GM12875 (cell line): ENCODE measurements around the gene RABGAP1L.
"Not testable (repeated sequence)": the region's sequence is repeated elsewhere in the genome, so short reads cannot be mapped to it uniquely, and the experiment has no call there.

ENCODE experiments used
- H3K4me3 ChIP-seq: one replicate; pipeline ENCODE4 v1.5.1; 2011; ENCODE audit warnings: low read depth, low read length, control low read depth
- TF ChIP-seq, protein P1 (sequence below): IDR thresholded peaks from 2 replicates; pipeline ENCODE4 v1.5.1; 2011; ENCODE audit warnings: low read depth, mild to moderate bottlenecking, control low read depth, inconsistent platforms, low read length, moderate library complexity, borderline replicate concordance; ENCODE audit not compliant: insufficient read depth

RABGAP1L gene

DNA sequence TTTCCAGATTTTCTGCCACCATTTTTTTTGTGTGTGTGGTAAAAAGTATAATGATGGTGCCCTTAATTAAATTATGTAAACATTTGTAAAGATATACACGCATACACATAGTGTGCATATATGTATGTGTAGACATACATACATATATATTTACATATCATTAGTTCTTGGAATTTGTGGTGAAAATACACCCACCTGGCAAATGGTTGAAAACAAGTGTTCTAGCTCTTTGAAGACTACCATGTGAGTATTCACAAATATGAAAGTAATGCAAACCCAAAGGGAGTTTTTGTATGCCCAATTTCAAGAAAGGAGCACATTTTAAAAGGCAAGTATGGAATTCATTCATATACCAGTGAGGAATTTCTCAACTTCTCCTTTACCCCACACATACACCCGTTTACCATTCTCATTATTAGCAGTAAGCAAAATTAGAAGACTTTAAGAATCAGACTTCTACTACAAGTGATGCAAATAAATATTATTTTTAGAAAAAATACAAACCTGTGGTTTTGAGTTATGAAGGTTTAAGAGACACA lies 8.0 kb downstream of the RABGAP1L start:
- TF ChIP-seq, protein P1, sequence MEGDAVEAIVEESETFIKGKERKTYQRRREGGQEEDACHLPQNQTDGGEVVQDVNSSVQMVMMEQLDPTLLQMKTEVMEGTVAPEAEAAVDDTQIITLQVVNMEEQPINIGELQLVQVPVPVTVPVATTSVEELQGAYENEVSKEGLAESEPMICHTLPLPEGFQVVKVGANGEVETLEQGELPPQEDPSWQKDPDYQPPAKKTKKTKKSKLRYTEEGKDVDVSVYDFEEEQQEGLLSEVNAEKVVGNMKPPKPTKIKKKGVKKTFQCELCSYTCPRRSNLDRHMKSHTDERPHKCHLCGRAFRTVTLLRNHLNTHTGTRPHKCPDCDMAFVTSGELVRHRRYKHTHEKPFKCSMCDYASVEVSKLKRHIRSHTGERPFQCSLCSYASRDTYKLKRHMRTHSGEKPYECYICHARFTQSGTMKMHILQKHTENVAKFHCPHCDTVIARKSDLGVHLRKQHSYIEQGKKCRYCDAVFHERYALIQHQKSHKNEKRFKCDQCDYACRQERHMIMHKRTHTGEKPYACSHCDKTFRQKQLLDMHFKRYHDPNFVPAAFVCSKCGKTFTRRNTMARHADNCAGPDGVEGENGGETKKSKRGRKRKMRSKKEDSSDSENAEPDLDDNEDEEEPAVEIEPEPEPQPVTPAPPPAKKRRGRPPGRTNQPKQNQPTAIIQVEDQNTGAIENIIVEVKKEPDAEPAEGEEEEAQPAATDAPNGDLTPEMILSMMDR = no peak
- H3K4me3 ChIP-seq = no peak overlapping the region

DNA sequence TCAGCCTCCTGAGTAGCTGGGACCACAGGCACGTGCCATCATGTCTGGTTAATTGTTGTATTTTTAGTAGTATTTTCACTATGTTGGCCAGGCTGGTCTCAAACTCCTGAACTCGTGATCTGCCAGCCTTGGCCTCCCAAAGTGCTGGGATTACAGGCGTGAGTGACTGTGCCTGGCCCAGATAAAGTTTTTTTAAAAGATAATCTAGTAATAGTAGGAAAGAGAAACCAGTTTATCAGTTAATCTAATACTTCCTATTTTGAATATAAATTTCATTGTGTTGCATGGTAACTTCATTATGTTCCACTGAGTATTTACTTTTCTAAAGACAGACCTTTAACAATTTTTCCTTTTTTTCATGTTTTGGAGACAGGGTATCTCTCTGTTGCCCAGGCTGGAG lies 10.0 kb downstream of the RABGAP1L start:
- H3K4me3 ChIP-seq = peak overlapping the region; percentile 21
- TF ChIP-seq, protein P1 = no peak

DNA sequence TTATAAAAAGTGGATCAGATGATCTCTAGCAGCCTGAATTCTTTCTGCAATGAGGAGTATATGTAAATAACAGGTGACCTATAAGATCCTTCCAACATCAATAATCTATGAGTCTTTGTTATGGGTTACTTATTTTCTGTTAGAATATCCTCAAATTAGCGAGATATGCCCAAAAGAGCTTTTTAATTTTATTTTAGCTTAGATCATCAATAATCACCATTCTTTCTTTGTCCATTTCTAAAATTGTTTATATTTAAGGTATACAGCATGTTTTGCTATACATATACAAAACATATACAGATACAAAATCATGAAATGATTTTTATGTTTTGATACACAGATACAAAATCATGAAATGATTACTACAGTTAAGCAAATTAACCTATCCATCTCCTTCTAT lies 11.8 kb downstream of the RABGAP1L start:
- no peak overlapping the region for H3K4me3 ChIP-seq
- TF ChIP-seq, protein P1 = no peak

DNA sequence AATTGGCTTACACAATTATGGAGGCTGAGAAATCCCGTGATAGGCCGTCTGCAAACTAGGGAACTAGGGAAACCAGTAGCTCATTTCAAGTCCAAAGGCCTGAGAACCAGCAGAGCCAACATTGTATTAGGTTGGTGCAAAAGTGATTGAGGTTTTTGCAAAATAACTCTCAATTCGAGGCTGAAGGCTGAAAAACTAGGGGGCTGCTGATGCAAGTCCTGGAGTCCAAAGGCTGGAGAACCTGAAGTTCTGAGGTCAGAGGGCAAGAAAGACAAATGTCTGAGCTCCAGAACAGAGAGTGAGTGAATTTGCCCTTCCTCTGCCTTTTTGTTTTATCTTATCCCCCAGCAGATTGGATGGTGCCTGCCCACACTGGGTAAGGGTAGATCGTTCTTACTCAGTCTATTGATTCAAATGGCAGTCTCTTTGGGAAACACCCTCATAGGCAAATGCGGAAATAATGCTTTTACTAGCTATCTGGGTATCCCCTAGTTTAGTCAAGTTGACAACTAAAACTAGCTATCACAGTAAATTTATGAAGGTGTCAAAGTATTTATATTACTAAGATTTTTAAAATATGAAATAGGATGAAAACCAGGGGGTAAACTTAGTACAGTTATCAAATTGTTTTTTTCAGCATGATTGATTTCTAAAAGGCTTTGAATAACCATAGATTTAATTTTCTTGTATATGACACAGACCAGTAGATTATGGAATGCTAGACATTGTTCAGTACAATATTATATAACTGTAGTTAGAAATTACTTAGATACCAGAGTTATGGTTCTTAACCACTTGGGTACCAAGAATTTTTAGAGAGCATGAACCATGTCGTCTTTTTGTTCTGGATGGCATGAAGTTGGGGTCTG lies 15.4 kb downstream of the RABGAP1L start:
- no peak overlapping the region for H3K4me3 ChIP-seq
- TF ChIP-seq, protein P1 = no peak

DNA sequence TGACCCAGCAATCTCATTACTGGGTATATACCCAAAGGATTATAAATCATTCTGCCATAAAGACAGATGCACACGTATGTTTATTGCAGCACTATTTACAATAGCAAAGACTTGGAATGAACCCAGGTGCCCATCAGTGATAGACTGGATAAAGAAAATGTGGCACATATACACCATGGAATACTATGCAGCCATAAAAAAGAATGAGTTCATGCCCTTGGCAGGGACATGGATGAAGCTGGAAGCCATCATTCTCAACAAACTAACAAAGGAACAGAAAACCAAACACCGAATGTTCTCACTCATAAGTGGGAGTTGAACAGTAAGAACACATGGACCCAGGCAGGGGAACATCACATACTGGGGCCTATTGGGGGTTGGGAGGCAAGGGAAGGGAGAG lies 19.1 kb downstream of the RABGAP1L start:
- not testable (repeated sequence) for H3K4me3 ChIP-seq

DNA sequence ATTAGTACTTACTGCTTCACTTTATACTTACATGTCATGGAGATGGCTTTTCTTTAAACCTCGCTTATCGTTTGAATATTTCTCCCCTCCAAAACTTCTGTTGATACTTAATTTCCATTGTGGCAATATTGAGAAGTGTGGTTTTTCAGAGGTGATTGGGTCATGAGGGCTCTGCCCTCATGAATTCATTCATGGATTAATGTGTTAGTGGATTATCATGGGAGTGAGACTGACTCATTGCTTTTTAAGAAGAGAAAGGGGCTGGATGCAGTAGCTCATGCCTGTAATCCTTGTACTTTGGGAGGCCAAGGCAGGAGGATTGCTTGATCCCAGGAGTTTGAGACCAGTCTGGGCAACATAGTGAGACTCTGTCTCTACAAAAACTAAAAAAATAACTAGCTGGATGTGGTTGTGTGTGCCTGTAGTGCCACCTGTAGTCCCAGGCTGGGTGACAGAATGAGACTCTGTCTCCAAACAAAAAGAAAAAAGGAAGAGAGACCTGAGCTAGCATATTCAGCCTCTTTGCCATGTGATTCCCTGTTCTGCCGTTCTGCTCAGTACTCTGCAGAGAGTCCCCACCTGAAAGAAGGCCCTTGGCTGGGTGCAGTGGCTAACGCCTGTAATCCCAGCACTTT lies 30.2 kb downstream of the RABGAP1L start:
- TF ChIP-seq, protein P1 = no peak

DNA sequence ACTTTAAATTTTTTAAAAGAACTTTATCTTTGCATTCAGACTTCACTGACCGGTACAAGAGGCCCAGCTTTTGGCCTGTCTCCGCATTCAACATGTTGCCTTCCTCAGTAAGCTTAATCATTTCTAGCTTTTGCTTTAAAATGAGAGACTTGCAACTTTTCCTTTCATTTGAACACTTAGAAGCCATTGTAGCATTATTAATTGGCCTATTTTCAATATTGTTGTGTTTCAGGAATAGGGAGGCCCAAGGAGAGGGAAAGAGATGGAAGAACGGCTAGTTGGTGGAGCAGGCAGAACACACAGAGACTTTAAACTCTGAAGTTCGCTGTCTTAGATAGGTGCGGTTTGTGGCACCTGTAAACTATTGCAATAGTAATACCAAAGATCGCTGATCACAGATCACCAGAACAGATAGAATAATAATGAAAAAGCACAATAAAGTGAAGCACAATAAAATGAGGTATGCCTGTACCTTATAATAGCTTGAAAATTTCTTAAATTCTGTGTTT lies 31.4 kb downstream of the RABGAP1L start:
- TF ChIP-seq, protein P1 = no peak
- no peak overlapping the region for H3K4me3 ChIP-seq

More for the DNA sequence above, 30.2 kb downstream of the RABGAP1L start:
- H3K4me3 ChIP-seq = no peak overlapping the region
